PC-3 (cell line): Measurements from ENCODE around the gene PITX2. TPM values are rescaled to one million over a fixed set of nuclear protein-coding genes. Genes with fewer than 3 reads are reported as not detected.

ENCODE experiments used
- ATAC-seq: fragments of 200-7000 bp; cut with Tn5 transposase; 2 replicates; pipeline ENCODE4 v1.9.1; 2020; ENCODE audit warnings: mild to moderate bottlenecking, moderate library complexity
- BruUV-seq: library from RNA; stranded (reverse); fragments of 400-500 nt; replicated peaks from 2 replicates; lab custom pipeline; 2021; lab: Mats Ljungman, UMichigan
- CTCF ChIA-PET: fragments of 300-600 bp; sonication (Branson Sonifier 250); formaldehyde crosslinking; loops from one replicate; lab custom pipeline; 2022; ENCODE audit warnings: antibody characterized with exemption; lab: Charles Lee
- POLR2A ChIA-PET: fragments of 300-600 bp; sonication (Branson Sonifier 250); formaldehyde crosslinking; loops from one replicate; lab custom pipeline; 2022; ENCODE audit warnings: antibody characterized with exemption; ENCODE audit not compliant: unreplicated experiment; lab: Charles Lee
- DNase-seq: peaks from one replicate; pipeline ENCODE4 v3.0.0-alpha.2; 2015
- H2AFZ ChIP-seq: fragments of 300-600 bp; sonication (generic); 2 replicates; pipeline ENCODE4 v1.6.0; 2016; ENCODE audit warnings: antibody characterized with exemption, low read length
- H3F3A ChIP-seq: fragments of 300-600 bp; sonication (generic); one replicate; pipeline ENCODE4 v1.6.0; 2017; ENCODE audit warnings: antibody characterized with exemption, low read length, control low read depth, mild to moderate bottlenecking; ENCODE audit not compliant: unreplicated experiment
- H3K27ac ChIP-seq: fragments of 300-600 bp; sonication (generic); 2 replicates; pipeline ENCODE4 v1.5.1; 2016; ENCODE audit warnings: mild to moderate bottlenecking, low read length
- H3K27me3 ChIP-seq: fragments of 300-600 bp; sonication (generic); 2 replicates; pipeline ENCODE4 v1.6.1; 2016; ENCODE audit warnings: low read length, mixed read lengths
- H3K36me3 ChIP-seq: fragments of 300-600 bp; sonication (generic); 2 replicates; pipeline ENCODE4 v1.6.1; 2016; ENCODE audit warnings: low read depth, mixed run types, low read length, mixed read lengths
- H3K4me1 ChIP-seq: fragments of 300-600 bp; sonication (generic); 2 replicates; pipeline ENCODE4 v1.5.1; 2016; ENCODE audit warnings: low read length; ENCODE audit not compliant: insufficient read depth
- H3K4me2 ChIP-seq: fragments of 300-600 bp; sonication (generic); 2 replicates; pipeline ENCODE4 v1.6.0; 2016; ENCODE audit warnings: low read length
- H3K4me3 ChIP-seq: fragments of 300-600 bp; sonication (generic); 2 replicates; pipeline ENCODE4 v1.5.1; 2016; ENCODE audit warnings: mild to moderate bottlenecking, low read length, mixed read lengths
- H3K79me2 ChIP-seq: fragments of 300-600 bp; sonication (generic); 2 replicates; pipeline ENCODE4 v1.6.1; 2017; ENCODE audit warnings: low read length, mixed read lengths
- H3K9ac ChIP-seq: fragments of 300-600 bp; sonication (generic); 2 replicates; pipeline ENCODE4 v1.6.0; 2016; ENCODE audit warnings: mild to moderate bottlenecking, low read length
- H3K9me2 ChIP-seq: fragments of 300-600 bp; sonication (generic); replicated peaks from 2 replicates; pipeline ENCODE4 v1.6.1; 2016; ENCODE audit warnings: mixed run types, low read length, mixed read lengths
- H3K9me3 ChIP-seq: fragments of 300-600 bp; sonication (generic); 2 replicates; pipeline ENCODE4 v1.6.1; 2016; ENCODE audit warnings: low read length, mixed read lengths
- H4K20me1 ChIP-seq: fragments of 300-600 bp; sonication (generic); 2 replicates; pipeline ENCODE4 v1.6.1; 2016; ENCODE audit warnings: low read length, mixed read lengths
- EZH2 ChIP-seq: fragments of 300-600 bp; sonication (generic); IDR thresholded peaks from one replicate; pipeline ENCODE4 v1.6.1; 2017; ENCODE audit warnings: antibody characterized with exemption, mild to moderate bottlenecking, low read length; ENCODE audit not compliant: unreplicated experiment
- EZH2phosphoT487 ChIP-seq: fragments of 300-600 bp; sonication (generic); IDR thresholded peaks from 2 replicates; pipeline ENCODE4 v1.6.1; 2018; ENCODE audit warnings: mild to moderate bottlenecking, antibody characterized with exemption, low read length, borderline replicate concordance
- intact Hi-C: fragments of 100-400 bp; cut with micrococcal nuclease; formaldehyde crosslinking; loops from 2 replicates; pipeline ENCODE4 v1.9.0; 2023
- total RNA-seq: library from RNA; depleted of rRNA; stranded (reverse); fragments of >200 nt; gene quantifications from 2 replicates; pipeline ENCODE4 v1.2.3, GENCODE V29; 2014
- TF ChIP-seq, protein P1 (sequence below): fragments of 300-600 bp; sonication (generic); conservative IDR thresholded peaks from 2 replicates; pipeline ENCODE4 v1.5.1; 2017; ENCODE audit warnings: antibody characterized with exemption, low read depth, mild to moderate bottlenecking, low read length

PITX2 gene
- total RNA-seq, 1 experiment from 2014 or later, result 0.55 TPM

DNA sequence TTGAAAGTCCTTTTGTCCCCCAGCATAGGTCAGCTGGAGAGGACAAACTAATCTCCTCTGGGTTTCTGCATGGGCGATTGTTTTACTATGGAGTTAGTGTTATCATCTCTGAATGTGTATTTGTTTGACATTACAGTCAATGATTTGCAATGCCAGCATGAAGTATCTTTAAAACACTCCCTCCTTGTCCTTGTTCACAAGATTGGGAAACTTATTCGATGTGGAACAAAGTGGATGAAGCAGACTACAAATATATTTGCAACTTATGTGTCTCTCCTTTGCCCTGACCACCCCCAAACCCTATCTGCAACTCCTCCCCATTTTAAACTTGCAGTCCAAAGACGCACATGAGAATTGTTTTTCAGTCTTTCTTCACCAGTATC lies 1.5 kb upstream of the PITX2 start:
- CTCF ChIA-PET, result no interaction called here
- intact Hi-C loops, result no loop called here
- no peaks in the 10 kb centered on the region; the same call in 1 of the 2 replicates for H3K4me1 ChIP-seq
- no peaks in the 10 kb centered on the region for H3K36me3 ChIP-seq
- DNase-seq (no peak), ATAC-seq (no peak)
- H3K27ac ChIP-seq, result no peak overlapping the region
- no peak overlapping the region for H3K4me3 ChIP-seq
- H3K9ac ChIP-seq, result no peak overlapping the region
- no peaks in the 10 kb centered on the region for H3K9me3 ChIP-seq
- TF ChIP-seq EZH2, result no peak
- no peaks in the 10 kb centered on the region for H3F3A ChIP-seq
- H3K9me2 ChIP-seq, result no peaks in the 10 kb centered on the region
- no TSS peak for BruUV-seq
- H3K79me2 ChIP-seq, result no peaks in the 10 kb centered on the region
- H2AFZ ChIP-seq, result no peak overlapping the region
- peaks cover 74% of the 10 kb centered on the region for H3K27me3 ChIP-seq
- H4K20me1 ChIP-seq, result no peaks in the 10 kb centered on the region
- POLR2A ChIA-PET, result no interaction called here
- H3K4me2 ChIP-seq, result no peak overlapping the region

DNA sequence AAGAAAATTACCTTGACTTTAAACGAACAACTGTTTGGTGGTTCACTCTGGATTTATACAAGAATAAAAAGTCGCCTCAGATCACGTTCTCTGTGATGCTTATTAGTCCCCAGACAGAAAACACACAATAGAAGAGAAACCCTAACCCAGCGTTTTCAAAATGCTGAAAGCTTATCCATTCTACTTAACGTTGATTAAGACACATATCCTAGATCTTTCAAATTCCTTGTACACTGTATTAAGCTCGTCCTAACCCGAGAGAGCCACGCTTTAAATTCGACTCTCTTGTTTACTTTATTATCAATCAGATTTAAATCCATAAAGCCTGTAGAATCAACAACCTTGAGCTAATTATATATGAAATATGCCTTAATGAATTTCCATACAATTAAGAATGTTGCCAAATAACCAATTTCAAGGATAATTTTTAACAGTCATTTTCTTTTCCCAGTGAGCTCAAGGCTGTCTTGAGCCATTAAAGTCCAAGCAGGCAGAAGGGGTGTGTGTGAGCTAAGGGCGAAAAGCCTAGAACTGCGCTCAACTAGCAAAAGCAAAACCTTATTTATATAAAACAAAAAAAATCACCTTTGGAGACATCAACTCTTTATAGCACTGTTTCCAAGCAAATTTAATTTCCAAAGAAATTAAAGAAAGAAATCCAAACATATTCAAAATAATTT lies 981 bp upstream of the PITX2 start:
- ATAC-seq, result no peak
- H3K9ac ChIP-seq, result no peak overlapping the region
- BruUV-seq, result no TSS peak
- TF ChIP-seq EZH2, result no peak
- no peak for DNase-seq
- H3K4me1 ChIP-seq, result no peaks in the 10 kb centered on the region; the same call in 1 of the 2 replicates
- no peaks in the 10 kb centered on the region for H4K20me1 ChIP-seq
- H3K79me2 ChIP-seq, result no peaks in the 10 kb centered on the region
- H3K4me2 ChIP-seq, result no peak overlapping the region
- ChIA-PET POLR2A (no interaction called here), CTCF (no interaction called here)
- H3K4me3 ChIP-seq, result no peak overlapping the region
- H3K27ac ChIP-seq, result no peak overlapping the region
- no peaks in the 10 kb centered on the region for H3F3A ChIP-seq
- intact Hi-C loops, result no loop called here
- no peaks in the 10 kb centered on the region for H3K9me2 ChIP-seq
- no peaks in the 10 kb centered on the region for H3K9me3 ChIP-seq
- H2AFZ ChIP-seq, result no peak overlapping the region
- peaks cover 68% of the 10 kb centered on the region for H3K27me3 ChIP-seq
- no peaks in the 10 kb centered on the region for H3K36me3 ChIP-seq

- no TSS peak for BruUV-seq
- Histone ChIP-seq H3F3A (no peaks in the 10 kb centered on the region), H3K36me3 (no peaks in the 10 kb centered on the region), H3K4me2 (peak overlapping the region; percentile 78; the same call in 1 of the 2 replicates), H3K9ac (no peak overlapping the region), H4K20me1 (no peaks in the 10 kb centered on the region), H3K27ac (no peak overlapping the region), H3K9me2 (no peaks in the 10 kb centered on the region), H3K4me3 (peak overlapping the region; percentile 63), H2AFZ (no peak overlapping the region), H3K27me3 (peaks cover 63% of the 10 kb centered on the region), H3K79me2 (no peaks in the 10 kb centered on the region), H3K9me3 (no peaks in the 10 kb centered on the region), H3K4me1 (no peaks in the 10 kb centered on the region; the same call in 1 of the 2 replicates)
- intact Hi-C loops, result no loop called here
- CTCF ChIA-PET, result no interaction called here
- TF ChIP-seq, protein P1, sequence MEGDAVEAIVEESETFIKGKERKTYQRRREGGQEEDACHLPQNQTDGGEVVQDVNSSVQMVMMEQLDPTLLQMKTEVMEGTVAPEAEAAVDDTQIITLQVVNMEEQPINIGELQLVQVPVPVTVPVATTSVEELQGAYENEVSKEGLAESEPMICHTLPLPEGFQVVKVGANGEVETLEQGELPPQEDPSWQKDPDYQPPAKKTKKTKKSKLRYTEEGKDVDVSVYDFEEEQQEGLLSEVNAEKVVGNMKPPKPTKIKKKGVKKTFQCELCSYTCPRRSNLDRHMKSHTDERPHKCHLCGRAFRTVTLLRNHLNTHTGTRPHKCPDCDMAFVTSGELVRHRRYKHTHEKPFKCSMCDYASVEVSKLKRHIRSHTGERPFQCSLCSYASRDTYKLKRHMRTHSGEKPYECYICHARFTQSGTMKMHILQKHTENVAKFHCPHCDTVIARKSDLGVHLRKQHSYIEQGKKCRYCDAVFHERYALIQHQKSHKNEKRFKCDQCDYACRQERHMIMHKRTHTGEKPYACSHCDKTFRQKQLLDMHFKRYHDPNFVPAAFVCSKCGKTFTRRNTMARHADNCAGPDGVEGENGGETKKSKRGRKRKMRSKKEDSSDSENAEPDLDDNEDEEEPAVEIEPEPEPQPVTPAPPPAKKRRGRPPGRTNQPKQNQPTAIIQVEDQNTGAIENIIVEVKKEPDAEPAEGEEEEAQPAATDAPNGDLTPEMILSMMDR, result no peak
- TF ChIP-seq EZH2 (no peak), EZH2phosphoT487 (no peak)
- DNase-seq (no peak), ATAC-seq (no peak)
- POLR2A ChIA-PET, result no interaction called here
These were observed 782 bp downstream of the PITX2 start for GRCh38 chr4:110621839-110622751.
